ENCODE results near the gene VSX2.

VSX2 gene

DNA sequence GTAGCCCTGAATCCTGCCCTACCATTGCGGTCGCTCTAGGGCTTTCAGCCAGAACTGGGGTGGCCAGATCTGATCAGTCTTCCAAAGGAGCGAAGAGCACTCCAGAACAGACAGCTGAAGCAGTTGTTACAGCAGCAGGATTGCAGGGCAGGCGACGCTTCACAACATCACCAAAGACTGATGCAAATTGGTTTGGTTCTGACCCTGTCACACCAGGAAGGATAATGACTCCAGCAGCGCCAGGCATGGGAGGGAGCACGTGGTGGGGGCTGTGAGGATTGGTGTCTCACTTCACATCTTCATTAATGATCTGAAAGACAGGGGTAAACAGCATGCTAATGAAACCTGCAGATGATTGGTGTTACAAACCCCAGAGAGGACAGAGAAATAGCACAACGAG, 30.6 kb upstream of the VSX2 start:
- H3K4me1 ChIP-seq (ENCODE audit: insufficient read depth, low read length) = no peaks in the 10 kb centered on the region
- H3K4me3 ChIP-seq (ENCODE audit: low read length) = no peak overlapping the region
- H3K36me3 ChIP-seq (ENCODE audit: insufficient read depth, low read length) = no peaks in the 10 kb centered on the region
- H3K27me3 ChIP-seq (ENCODE audit: insufficient read depth, low read length) = no peaks in the 10 kb centered on the region
- H3K9ac ChIP-seq (ENCODE audit: low read depth, low read length) = no peak overlapping the region
- no peak overlapping the region for H3K27ac ChIP-seq (ENCODE audit: low read depth, low read length)
- 87% methylated on average over 8 of the region's 8 CpGs for WGBS
- no peaks in the 10 kb centered on the region for H3K9me3 ChIP-seq (ENCODE audit: insufficient read depth, low read depth, low read length)

DNA sequence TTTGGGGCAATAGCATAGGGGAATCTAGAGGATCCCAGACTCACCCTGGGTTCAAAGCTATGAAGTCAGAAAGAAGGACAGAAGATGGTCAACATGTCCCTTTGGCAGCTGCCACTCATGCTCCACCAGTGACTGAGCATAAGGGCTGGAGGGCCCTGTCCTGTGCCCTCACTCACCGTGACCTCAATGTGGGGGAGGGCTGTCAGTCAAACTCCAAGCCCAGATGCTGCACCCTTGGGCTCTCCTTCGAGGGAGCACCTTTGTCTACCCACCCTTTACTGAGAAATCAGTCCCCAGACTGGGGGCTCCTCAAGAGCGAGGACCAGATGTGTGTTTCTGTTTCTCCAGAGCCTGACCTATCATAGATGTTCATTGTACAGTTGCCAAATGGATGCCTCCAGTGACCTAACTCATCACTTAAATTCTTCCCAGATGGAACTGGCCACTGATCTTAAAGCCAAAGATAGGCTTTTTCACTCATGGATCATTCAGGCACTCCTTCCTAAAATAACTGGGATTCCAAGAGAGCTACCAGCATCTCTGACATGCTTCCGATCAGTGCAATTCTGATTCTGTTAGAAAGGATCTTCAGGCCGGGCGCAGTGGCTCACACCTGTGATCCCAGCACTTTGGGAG, 27.2 kb upstream of the VSX2 start:
- WGBS = 89% methylated on average over 6 of the region's 6 CpGs
- H3K9ac ChIP-seq (ENCODE audit: low read depth, low read length) = no peak overlapping the region

DNA sequence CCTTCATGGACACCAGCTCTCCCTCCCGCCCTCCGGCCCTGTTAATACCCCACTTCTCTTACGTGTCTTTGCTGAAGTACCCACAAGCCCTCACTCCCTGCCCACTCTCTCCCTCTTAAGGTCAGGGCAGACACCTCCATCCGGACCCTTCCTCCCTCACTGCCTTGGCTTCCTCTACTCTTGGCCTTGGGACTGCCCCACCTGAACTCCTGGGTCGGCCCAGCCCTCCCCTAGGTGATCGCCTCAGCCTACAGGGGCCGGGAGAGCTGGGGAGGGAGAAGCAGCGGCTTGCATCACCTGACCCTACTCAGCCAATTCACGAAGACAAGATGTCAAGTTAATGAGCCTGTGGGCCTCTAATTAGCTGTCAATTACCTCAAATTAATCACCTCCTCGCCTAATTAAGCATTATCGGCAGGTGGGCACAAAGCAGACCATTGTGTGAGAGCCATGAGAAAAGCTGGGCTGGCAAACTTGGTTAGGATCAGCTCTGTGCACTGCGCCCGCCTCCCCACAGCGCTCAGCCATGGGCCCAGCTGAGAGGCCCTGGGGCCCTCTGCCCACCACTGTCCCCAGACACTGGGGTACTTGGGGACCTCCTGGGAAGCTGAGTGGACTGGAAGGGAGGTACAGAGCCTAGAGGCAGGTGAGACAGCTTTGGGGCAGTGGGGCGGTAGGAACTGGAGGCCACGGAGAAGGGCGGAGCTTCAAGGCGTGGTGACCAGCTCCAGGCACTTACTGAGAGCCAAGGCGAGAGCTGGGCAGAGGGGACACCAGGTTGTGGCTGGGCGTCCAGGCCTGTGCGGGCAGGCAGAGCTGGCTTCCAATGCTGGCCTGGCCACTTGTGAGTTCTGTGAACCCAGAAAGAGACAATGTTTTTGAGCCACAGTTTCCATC, 25.1 kb upstream of the VSX2 start:
- H3K27me3 ChIP-seq (ENCODE audit: insufficient read depth, low read length) = peaks cover 24% of the 10 kb centered on the region
- H3K4me1 ChIP-seq (ENCODE audit: insufficient read depth, low read length) = no peaks in the 10 kb centered on the region
- no peak overlapping the region for H3K9ac ChIP-seq (ENCODE audit: low read depth, low read length)
- no peak overlapping the region for H3K4me3 ChIP-seq (ENCODE audit: low read length)
- H3K27ac ChIP-seq (ENCODE audit: low read depth, low read length) = no peak overlapping the region
- H3K9me3 ChIP-seq (ENCODE audit: insufficient read depth, low read depth, low read length) = no peaks in the 10 kb centered on the region
- no peaks in the 10 kb centered on the region for H3K36me3 ChIP-seq (ENCODE audit: insufficient read depth, low read length)
- WGBS = 80% methylated on average over 21 of the region's 21 CpGs

More for the DNA sequence above, 27.2 kb upstream of the VSX2 start:
- Histone ChIP-seq H3K4me3 (ENCODE audit: low read length) (no peak overlapping the region), H3K27me3 (ENCODE audit: insufficient read depth, low read length) (peaks cover 4% of the 10 kb centered on the region), H3K36me3 (ENCODE audit: insufficient read depth, low read length) (no peaks in the 10 kb centered on the region), H3K27ac (ENCODE audit: low read depth, low read length) (no peak overlapping the region), H3K4me1 (ENCODE audit: insufficient read depth, low read length) (no peaks in the 10 kb centered on the region), H3K9me3 (ENCODE audit: insufficient read depth, low read depth, low read length) (no peaks in the 10 kb centered on the region)

DNA sequence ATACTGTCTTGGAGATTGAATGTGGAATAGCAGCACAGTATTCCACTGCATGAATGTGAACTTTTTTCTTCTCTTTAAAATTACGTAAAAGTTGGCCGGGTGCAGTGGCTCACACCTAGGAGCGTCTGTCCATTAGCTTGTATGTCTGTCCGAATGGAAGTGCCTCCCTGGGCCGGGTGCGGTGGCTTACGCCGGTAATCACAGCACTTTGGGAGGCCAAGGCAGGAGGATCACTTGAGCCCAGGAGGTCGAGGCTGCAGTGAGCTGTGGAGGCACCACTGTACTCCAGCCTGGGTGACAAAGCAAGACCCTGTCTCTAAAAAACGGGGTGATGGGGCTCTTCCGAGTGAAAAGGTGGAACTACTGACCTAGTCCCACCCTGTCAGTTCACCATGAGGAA, 22.6 kb upstream of the VSX2 start:
- no peak overlapping the region for H3K27ac ChIP-seq (ENCODE audit: low read depth, low read length)
- H3K27me3 ChIP-seq (ENCODE audit: insufficient read depth, low read length) = peaks cover 33% of the 10 kb centered on the region
- no peak overlapping the region for H3K9ac ChIP-seq (ENCODE audit: low read depth, low read length)
- H3K9me3 ChIP-seq (ENCODE audit: insufficient read depth, low read depth, low read length) = no peaks in the 10 kb centered on the region
- 91% methylated on average over 11 of the region's 11 CpGs for WGBS
- no peaks in the 10 kb centered on the region for H3K4me1 ChIP-seq (ENCODE audit: insufficient read depth, low read length)
- no peaks in the 10 kb centered on the region for H3K36me3 ChIP-seq (ENCODE audit: insufficient read depth, low read length)
- no peak overlapping the region for H3K4me3 ChIP-seq (ENCODE audit: low read length)

DNA sequence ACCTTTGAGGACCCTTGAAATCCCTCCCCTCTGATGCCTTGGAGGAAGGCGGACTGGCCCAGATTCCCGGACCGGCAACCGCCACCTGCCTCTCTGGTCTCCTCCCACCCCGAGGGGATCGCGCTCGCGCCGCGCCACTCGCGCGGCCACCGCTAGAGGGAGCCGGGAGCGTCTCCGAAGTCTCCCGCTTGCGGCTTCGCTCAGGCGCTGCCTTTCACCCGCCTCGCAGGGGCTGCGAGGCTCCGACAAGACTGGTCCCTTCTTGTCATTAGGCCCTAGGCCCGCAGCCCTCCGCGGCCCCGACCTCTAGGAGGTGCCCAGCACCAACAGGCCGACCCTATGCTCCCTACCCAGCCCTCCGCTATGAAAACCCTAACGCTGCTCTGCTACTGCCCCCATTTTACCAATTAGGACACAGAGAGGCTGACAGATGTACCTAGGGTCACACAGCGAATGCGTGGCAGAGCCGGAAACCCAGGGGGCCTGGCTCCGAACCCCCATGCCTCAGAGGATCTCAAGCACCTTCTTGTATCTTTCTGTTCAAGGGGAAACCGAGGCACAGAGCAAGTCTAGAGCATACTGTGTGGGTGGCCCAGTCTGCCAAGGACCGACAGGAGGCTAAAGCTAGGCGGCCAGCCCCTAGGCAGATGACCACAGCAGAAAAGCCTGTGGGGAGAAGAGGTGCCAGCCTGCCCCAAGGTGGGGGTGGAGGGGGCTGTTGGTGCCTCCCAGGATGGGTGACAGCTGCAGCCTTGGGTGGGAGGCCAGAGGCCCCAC, 21.4 kb upstream of the VSX2 start:
- Histone ChIP-seq H3K4me1 (ENCODE audit: insufficient read depth, low read length) (no peaks in the 10 kb centered on the region), H3K27me3 (ENCODE audit: insufficient read depth, low read length) (peaks cover 33% of the 10 kb centered on the region), H3K27ac (ENCODE audit: low read depth, low read length) (no peak overlapping the region), H3K9me3 (ENCODE audit: insufficient read depth, low read depth, low read length) (no peaks in the 10 kb centered on the region), H3K9ac (ENCODE audit: low read depth, low read length) (no peak overlapping the region), H3K4me3 (ENCODE audit: low read length) (peak overlapping the region; percentile 24; the same call in 1 of the 2 replicates), H3K36me3 (ENCODE audit: insufficient read depth, low read length) (no peaks in the 10 kb centered on the region)
- whole genome bisulfite sequencing = 18% methylated on average over 40 of the region's 40 CpGs

DNA sequence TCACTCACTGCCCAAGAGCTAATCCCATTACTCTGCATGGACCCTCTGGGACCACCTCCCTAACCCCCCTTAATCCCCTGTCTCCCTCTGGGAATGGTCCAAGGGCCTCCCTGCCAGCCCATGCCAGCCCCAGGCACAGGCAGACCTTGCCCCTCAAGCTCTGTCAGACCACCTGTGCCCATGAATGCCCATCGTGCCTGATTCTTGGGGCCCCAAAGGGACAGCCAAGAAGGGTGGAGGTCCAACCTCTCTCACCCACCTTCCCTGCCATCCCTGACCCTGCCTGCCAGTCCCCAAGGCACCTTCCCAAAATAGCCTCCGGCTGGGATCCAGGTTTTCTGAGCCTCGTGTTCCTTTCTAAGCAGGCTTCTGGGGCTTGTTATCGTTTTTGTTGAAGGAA, 20.8 kb upstream of the VSX2 start:
- no peak overlapping the region for H3K4me3 ChIP-seq (ENCODE audit: low read length)
- H3K4me1 ChIP-seq (ENCODE audit: insufficient read depth, low read length) = no peaks in the 10 kb centered on the region
- no peak overlapping the region for H3K27ac ChIP-seq (ENCODE audit: low read depth, low read length)
- peaks cover 33% of the 10 kb centered on the region for H3K27me3 ChIP-seq (ENCODE audit: insufficient read depth, low read length)
- no peaks in the 10 kb centered on the region for H3K36me3 ChIP-seq (ENCODE audit: insufficient read depth, low read length)
- H3K9me3 ChIP-seq (ENCODE audit: insufficient read depth, low read depth, low read length) = no peaks in the 10 kb centered on the region
- no peak overlapping the region for H3K9ac ChIP-seq (ENCODE audit: low read depth, low read length)
- WGBS = 79% methylated on average over 4 of the region's 4 CpGs

DNA sequence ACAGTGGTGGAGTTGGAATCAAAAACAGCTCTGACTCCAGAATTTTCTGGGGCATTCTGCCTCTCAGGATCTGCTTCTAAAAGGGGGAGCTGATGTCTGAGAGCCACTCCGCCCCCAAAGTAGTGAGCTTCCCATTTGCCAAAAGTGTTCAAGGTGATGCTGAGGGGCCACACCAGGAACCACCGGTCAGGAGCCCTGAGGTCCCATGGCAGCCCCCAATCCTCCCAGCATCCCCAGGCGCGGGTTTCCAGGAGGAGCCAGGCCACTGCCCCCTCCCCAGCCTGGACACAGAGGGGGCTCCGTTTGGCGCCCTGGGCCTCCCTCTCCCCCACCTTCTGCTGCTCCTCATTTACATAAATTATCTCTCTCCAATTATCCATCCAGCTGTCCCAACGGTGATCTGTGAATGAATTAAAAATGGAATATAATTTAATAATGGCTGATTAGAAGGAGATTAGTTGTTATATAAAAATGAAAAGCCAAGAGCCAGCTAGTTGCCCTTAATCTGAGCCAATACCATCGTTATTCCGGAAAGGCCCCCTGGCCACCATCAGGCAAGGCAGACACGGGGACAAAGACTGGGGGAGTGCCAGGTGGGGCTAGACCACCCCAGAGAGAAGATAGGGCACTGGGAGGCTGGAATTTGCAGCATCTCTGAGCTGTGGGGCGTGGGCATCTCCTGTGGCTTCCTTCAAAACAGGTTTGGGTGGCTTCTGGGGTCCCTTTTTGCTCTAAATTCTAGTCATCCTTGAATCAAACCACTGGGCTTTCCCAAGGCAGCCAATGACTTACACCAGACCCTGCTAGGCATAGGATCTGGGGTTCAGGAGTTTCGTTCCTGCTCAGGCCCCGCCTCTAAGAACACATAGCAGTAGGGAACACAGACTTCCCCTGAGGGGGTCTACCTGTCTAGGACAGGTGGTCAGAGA, 19.7 kb upstream of the VSX2 start:
- Histone ChIP-seq H3K36me3 (ENCODE audit: insufficient read depth, low read length) (no peaks in the 10 kb centered on the region), H3K27me3 (ENCODE audit: insufficient read depth, low read length) (peaks cover 33% of the 10 kb centered on the region), H3K27ac (ENCODE audit: low read depth, low read length) (no peak overlapping the region), H3K9me3 (ENCODE audit: insufficient read depth, low read depth, low read length) (no peaks in the 10 kb centered on the region), H3K4me1 (ENCODE audit: insufficient read depth, low read length) (no peaks in the 10 kb centered on the region), H3K4me3 (ENCODE audit: low read length) (no peak overlapping the region), H3K9ac (ENCODE audit: low read depth, low read length) (no peak overlapping the region)
- whole genome bisulfite sequencing = 84% methylated on average over 12 of the region's 13 CpGs

DNA sequence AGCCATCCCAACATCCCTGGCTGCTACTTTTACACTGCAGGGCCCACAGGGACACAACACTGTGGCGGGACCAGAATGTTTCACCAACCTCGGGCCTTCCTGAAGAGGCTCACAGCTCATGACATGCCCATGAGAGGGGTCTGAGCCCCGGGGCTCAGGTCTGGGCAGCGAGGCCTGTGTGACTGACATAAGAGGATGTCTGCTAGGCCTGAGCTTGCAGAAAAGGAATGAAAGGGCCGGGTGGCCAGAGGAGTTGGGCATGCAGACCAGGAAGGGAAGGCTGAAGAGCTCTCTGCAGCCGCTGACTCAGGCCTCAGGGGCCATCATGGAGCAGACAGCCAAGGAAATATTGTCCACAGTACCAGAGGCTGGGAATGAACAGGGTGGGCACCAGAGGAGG, 18.3 kb upstream of the VSX2 start:
- WGBS = 86% methylated on average over 6 of the region's 6 CpGs
- Histone ChIP-seq H3K9ac (ENCODE audit: low read depth, low read length) (no peak overlapping the region), H3K27me3 (ENCODE audit: insufficient read depth, low read length) (peaks cover 33% of the 10 kb centered on the region), H3K36me3 (ENCODE audit: insufficient read depth, low read length) (no peaks in the 10 kb centered on the region), H3K9me3 (ENCODE audit: insufficient read depth, low read depth, low read length) (no peaks in the 10 kb centered on the region), H3K27ac (ENCODE audit: low read depth, low read length) (no peak overlapping the region), H3K4me3 (ENCODE audit: low read length) (no peak overlapping the region), H3K4me1 (ENCODE audit: insufficient read depth, low read length) (no peaks in the 10 kb centered on the region)

DNA sequence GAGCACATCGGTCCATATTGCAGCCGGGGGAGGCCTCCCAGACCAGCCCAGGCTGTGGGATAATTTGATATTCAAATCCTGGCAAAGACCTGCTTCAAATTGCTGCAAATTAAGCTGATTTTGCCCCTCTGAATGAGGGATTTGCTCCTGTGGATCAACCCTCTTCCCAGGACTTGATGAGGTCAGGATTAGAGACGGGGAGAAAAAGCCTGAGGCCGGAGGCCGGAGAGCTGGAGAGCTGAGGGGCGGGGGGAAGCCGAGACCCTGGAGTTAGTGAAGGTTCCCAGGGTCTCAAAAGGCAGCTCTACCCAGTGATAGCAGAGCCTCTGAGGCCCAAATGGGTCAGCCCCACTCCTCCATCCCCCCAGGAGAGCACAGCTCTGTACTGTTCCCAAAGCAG, 17.5 kb upstream of the VSX2 start:
- Histone ChIP-seq H3K27me3 (ENCODE audit: insufficient read depth, low read length) (peaks cover 31% of the 10 kb centered on the region), H3K4me3 (ENCODE audit: low read length) (no peak overlapping the region), H3K4me1 (ENCODE audit: insufficient read depth, low read length) (no peaks in the 10 kb centered on the region), H3K9me3 (ENCODE audit: insufficient read depth, low read depth, low read length) (no peaks in the 10 kb centered on the region), H3K9ac (ENCODE audit: low read depth, low read length) (no peak overlapping the region), H3K27ac (ENCODE audit: low read depth, low read length) (no peak overlapping the region), H3K36me3 (ENCODE audit: insufficient read depth, low read length) (no peaks in the 10 kb centered on the region)
- 80% methylated on average over 7 of the region's 7 CpGs for WGBS

DNA sequence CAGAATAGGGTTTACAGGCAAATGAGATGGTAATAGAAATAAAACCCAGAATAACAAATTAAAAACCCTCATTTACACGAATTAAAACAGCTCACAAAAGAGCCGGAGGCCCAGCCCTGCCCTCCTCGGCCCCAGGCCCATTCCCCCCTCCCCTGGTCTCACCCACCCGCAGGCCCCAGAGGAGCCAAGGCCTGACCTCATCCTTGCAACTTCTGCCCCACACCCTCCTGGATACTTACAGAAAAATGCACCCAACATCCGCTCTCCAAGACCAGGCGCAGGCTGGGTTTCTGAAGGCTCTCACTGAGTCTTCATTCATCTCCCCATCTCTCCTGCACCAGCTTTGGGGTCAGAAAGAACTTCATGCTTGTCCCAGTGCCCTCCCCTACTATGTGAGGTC, 16.2 kb upstream of the VSX2 start:
- H3K36me3 ChIP-seq (ENCODE audit: insufficient read depth, low read length) = no peaks in the 10 kb centered on the region
- no peaks in the 10 kb centered on the region for H3K4me1 ChIP-seq (ENCODE audit: insufficient read depth, low read length)
- 77% methylated on average over 6 of the region's 6 CpGs for WGBS

More for the DNA sequence above, 16.2 kb upstream of the VSX2 start:
- no peak overlapping the region for H3K27ac ChIP-seq (ENCODE audit: low read depth, low read length)
- H3K27me3 ChIP-seq (ENCODE audit: insufficient read depth, low read length) = peaks cover 20% of the 10 kb centered on the region
- no peaks in the 10 kb centered on the region for H3K9me3 ChIP-seq (ENCODE audit: insufficient read depth, low read depth, low read length)
- no peak overlapping the region for H3K9ac ChIP-seq (ENCODE audit: low read depth, low read length)
- H3K4me3 ChIP-seq (ENCODE audit: low read length) = no peak overlapping the region

Data from HUES64 (cell line).